Stomach (tissue), 9 donors: ENCODE data around the gene SPAG9. TPM values are rescaled to one million over a fixed set of nuclear protein-coding genes. Genes with fewer than 3 reads are reported as not detected.

Source experiments
- DNase-seq, 2 donors: peaks; one replicate each; pipeline versions ENCODE4 v3.0.0 to v3.0.0-alpha.2; 2013 to 2019
- H3K27ac ChIP-seq, 5 donors: fragments of 200-600 bp in 4 of 5; sonication (generic) in 4 of 5; one replicate each; pipeline ENCODE4 v1.5.1; 2013 to 2019; ENCODE audit warnings: mild to moderate bottlenecking in 1 of 5, moderate library complexity in 1 of 5
- H3K27me3 ChIP-seq, 3 donors: fragments of 200-600 bp; sonication (generic); one replicate each; pipeline ENCODE4 v1.5.1; 2017 to 2019; ENCODE audit warnings: mixed run types in 1 of 3
- H3K36me3 ChIP-seq, 4 donors: fragments of 200-600 bp; sonication (generic); 1 replicate in 3 of 4; 2 replicates in 1 of 4; pipeline ENCODE4 v1.5.1; 2016 to 2019
- H3K4me1 ChIP-seq, 4 donors: fragments of 200-600 bp; sonication (generic); one replicate each; pipeline ENCODE4 v1.5.1; 2016 to 2019
- H3K4me3 ChIP-seq, 4 donors: fragments of 200-600 bp; sonication (generic) in 3 of 4; one replicate each; pipeline ENCODE4 v1.5.1; 2016 to 2019; ENCODE audit warnings: mild to moderate bottlenecking in 1 of 4
- H3K9me3 ChIP-seq, 4 donors: fragments of 200-600 bp; sonication (generic); one replicate each; pipeline ENCODE4 v1.5.1; 2016 to 2019
- EP300 ChIP-seq: sonication (generic); formaldehyde crosslinking; IDR thresholded peaks from one replicate; pipeline ENCODE4 v1.6.1; 2017; ENCODE audit warnings: antibody characterized with exemption
- POLR2A ChIP-seq, 4 donors: fragments of 450-650 bp; IDR thresholded peaks; one replicate each; pipeline ENCODE4 v1.6.1; 2016; ENCODE audit warnings: antibody characterized with exemption in 4 of 4, control low read depth in 2 of 4, mild to moderate bottlenecking in 1 of 4, moderate library complexity in 1 of 4
- POLR2AphosphoS5 ChIP-seq, 3 donors: sonication (generic); formaldehyde crosslinking; IDR thresholded peaks; one replicate each; pipeline ENCODE4 v1.6.1; 2016; ENCODE audit warnings: antibody characterized with exemption in 3 of 3
- WGBS, 5 donors: extraction: QIAGEN DNeasy Blood & Tissue Kit in 3 of 5; methylation state at CpG; one replicate each; pipeline versions ENCODE4 v1.1.5 to v1.1.7; 2013 to 2018; 5-methylcytosine and 5-hydroxymethylcytosine counted together
- intact Hi-C: fragments of 100-400 bp; cut with DNase I; formaldehyde crosslinking; loops from one replicate; pipeline ENCODE4 v1.15.1; 2023; ENCODE audit warnings: low total_unique reads
- polyA plus RNA-seq, 3 donors: library from polyadenylated mRNA; stranded (reverse); fragments of 200-250 nt; gene quantifications; one replicate each; pipeline ENCODE4 v1.2.3, GENCODE V29; 2013
- total RNA-seq, 5 donors: library from RNA; depleted of rRNA; stranded (reverse); fragments of >200 nt; gene quantifications; one replicate each; pipeline versions ENCODE4 v1.1.0 to v1.2.3, GENCODE V29; 2014 to 2016
- TF ChIP-seq, protein P1 (sequence below), 7 experiments: fragments of 450-650 bp in 4 of 7; fragments of 200-600 bp in 3 of 7; sonication (generic) in 3 of 7; IDR thresholded peaks; one replicate each; pipeline ENCODE4 v1.5.1; 2016 to 2019; ENCODE audit warnings: antibody characterized with exemption in 7 of 7, control low read depth in 2 of 7, mild to moderate bottlenecking in 1 of 7
- donor health status: healthy with polysubstance abuse.
- donor health status: Bipolar disorder and iron deficiency.
- donor health status: healthy.

The SPAG9 gene
- total and polyA plus RNA-seq, 8 donors = 10.2 to 209 (median 56.5) TPM

DNA sequence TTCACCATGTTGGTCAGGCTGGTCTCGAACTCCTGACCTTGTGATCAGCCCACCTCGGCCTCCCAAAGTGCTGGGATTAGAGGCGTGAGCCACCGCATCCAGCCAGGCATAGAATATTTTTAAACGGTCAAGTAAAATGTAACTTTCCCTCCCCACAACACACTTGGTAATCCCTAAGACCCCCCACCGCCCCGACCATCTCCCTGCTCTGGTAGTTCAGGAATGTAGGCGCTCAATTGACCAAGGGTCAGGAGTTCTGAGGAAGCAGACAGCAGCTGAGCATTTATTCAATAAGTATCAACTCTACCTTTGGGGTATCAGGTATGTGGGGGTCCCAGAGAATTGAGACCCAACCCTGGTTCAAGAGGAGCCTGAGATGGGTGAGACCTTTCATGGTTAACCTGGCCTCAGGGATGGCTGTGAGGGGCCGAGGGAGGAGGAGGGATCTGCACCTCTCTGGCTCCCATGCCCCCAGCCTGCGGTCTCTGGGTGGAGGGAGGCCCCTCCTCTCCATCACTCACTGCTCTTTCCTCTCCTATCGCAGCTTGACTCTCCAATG lies 206.1 kb downstream of the SPAG9 start:
- Histone ChIP-seq H3K36me3 (no peaks in the 10 kb centered on the region), H3K27ac (peak overlapping the region; percentile 66 to 97 (median 90)), H3K9me3 (no peaks in the 10 kb centered on the region), H3K27me3 (no peaks in the 10 kb centered on the region), H3K4me3 (no peak overlapping the region), H3K4me1 (peaks cover 54 to 85% (median 73%) of the 10 kb centered on the region in 4 donors)
- intact Hi-C loops = no loop called here
- DNase-seq = no peak
- 66 to 80% (median 74%) methylated on average over 11 of the region's 11 CpGs for whole genome bisulfite sequencing, 5 donors
- TF ChIP-seq, protein P1, sequence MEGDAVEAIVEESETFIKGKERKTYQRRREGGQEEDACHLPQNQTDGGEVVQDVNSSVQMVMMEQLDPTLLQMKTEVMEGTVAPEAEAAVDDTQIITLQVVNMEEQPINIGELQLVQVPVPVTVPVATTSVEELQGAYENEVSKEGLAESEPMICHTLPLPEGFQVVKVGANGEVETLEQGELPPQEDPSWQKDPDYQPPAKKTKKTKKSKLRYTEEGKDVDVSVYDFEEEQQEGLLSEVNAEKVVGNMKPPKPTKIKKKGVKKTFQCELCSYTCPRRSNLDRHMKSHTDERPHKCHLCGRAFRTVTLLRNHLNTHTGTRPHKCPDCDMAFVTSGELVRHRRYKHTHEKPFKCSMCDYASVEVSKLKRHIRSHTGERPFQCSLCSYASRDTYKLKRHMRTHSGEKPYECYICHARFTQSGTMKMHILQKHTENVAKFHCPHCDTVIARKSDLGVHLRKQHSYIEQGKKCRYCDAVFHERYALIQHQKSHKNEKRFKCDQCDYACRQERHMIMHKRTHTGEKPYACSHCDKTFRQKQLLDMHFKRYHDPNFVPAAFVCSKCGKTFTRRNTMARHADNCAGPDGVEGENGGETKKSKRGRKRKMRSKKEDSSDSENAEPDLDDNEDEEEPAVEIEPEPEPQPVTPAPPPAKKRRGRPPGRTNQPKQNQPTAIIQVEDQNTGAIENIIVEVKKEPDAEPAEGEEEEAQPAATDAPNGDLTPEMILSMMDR (IDR thresholded peaks at IDR 0.05) = no peak
- TF ChIP-seq EP300 (no peak), POLR2AphosphoS5 (IDR thresholded peaks at IDR 0.05) (no peak), POLR2A (IDR thresholded peaks at IDR 0.05) (no peak)

DNA sequence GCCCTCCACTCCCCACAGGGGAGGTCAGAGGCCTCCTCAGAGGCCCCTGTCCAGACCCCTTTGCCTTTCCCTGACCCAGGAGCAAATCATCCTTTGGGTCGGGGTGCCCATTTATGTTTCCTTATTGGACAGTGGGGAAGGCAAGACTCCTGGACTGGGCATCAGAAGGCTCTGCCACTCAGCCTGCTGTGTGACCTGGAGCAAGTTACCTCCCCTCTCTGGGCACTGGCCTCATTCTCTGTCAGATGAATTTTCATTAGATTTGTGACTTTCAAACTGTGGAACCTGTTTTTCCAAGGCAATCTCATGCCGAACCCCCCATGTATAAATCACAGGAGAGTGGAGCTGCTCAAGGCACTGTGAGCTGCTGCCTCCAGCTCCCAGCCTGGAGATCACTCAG lies 207.5 kb downstream of the SPAG9 start:
- Histone ChIP-seq H3K4me3 (no peak overlapping the region), H3K27ac (peak overlapping the region; percentile 52 to 97 (median 90)), H3K9me3 (no peaks in the 10 kb centered on the region), H3K36me3 (no peaks in the 10 kb centered on the region), H3K27me3 (no peaks in the 10 kb centered on the region), H3K4me1 (peaks cover 51 to 85% (median 71%) of the 10 kb centered on the region in 4 donors)
- intact Hi-C loops = no loop called here
- TF ChIP-seq EP300 (no peak), POLR2A (IDR thresholded peaks at IDR 0.05) (no peak), POLR2AphosphoS5 (IDR thresholded peaks at IDR 0.05) (no peak)
- TF ChIP-seq, protein P1 (IDR thresholded peaks at IDR 0.05) = no peak
- WGBS, 5 donors = 56 to 93% (median 76%) methylated on average over 1 to 2 of the region's 2 CpGs
- DNase-seq = no peak

Other genes with a start within 250 kb of the SPAG9 start
- gene NME1, start 32.7 kb upstream of the SPAG9 start, total RNA-seq = 10 to 100 TPM in 2 of 5 donors, 1 to 10 TPM in 2, not detected in 1; 2.2 to 44.1 (median 18.0) TPM
- gene NME1, start 32.7 kb upstream of the SPAG9 start, polyA plus RNA-seq = 100 to 1,000 TPM in 2 of 3 donors, 10 to 100 TPM in 1; 52.4 to 135 (median 126) TPM
- 100 to 1,000 TPM; 127 to 311 (median 264) TPM for gene NME2, start 45.5 kb upstream of the SPAG9 start, total RNA-seq
- gene NME2, start 45.5 kb upstream of the SPAG9 start, polyA plus RNA-seq = 100 to 1,000 TPM; 754 to 877 (median 797) TPM
- gene MBTD1, start 139.2 kb upstream of the SPAG9 start, total RNA-seq = 10 to 100 TPM in 4 of 5 donors, 1 to 10 TPM in 1; 5.8 to 56.7 (median 34.8) TPM
- gene MBTD1, start 139.2 kb upstream of the SPAG9 start, polyA plus RNA-seq = 1 to 10 TPM; 4.4 to 7.6 (median 5.4) TPM
- gene UTP18, start 139.7 kb upstream of the SPAG9 start, total RNA-seq = 10 to 100 TPM in 4 of 5 donors, 1 to 10 TPM in 1; 3.6 to 38.9 (median 19.4) TPM
- 10 to 100 TPM; 18.0 to 37.1 (median 20.8) TPM for gene UTP18, start 139.7 kb upstream of the SPAG9 start, polyA plus RNA-seq